Endodermal cell (in vitro differentiated cells): ENCODE results near the gene ZDHHC7. TPM values are rescaled to one million over a fixed set of nuclear protein-coding genes. Genes with fewer than 3 reads are reported as not detected.

Source experiments
- DNase-seq: peaks from one replicate; pipeline ENCODE4 v3.0.0-alpha.2; 2017
- H3K27ac ChIP-seq: 2 replicates; pipeline ENCODE4 v1.5.1; 2013; ENCODE audit warnings: mild to moderate bottlenecking, low read depth, low read length, moderate library complexity
- H3K27me3 ChIP-seq: 2 replicates; pipeline ENCODE4 v1.6.1; 2013; ENCODE audit warnings: mild to moderate bottlenecking, low read length, moderate library complexity; ENCODE audit not compliant: insufficient read depth, control insufficient read depth, poor library complexity, severe bottlenecking
- H3K36me3 ChIP-seq: 2 replicates; pipeline ENCODE4 v1.7.0; 2013; ENCODE audit warnings: mild to moderate bottlenecking, low read length, moderate library complexity; ENCODE audit not compliant: control insufficient read depth, insufficient read depth
- H3K4me1 ChIP-seq: one replicate; pipeline ENCODE4 v1.7.0; 2013; ENCODE audit warnings: low read length; ENCODE audit not compliant: control insufficient read depth, insufficient read depth
- H3K4me3 ChIP-seq: 2 replicates; pipeline ENCODE4 v1.5.1; 2013; ENCODE audit warnings: mild to moderate bottlenecking, low read length, moderate library complexity
- H3K9ac ChIP-seq: 2 replicates; pipeline ENCODE4 v1.6.1; 2013; ENCODE audit warnings: mild to moderate bottlenecking, low read length, moderate library complexity; ENCODE audit not compliant: poor library complexity, severe bottlenecking; ENCODE audit errors: extremely low read depth
- H3K9me3 ChIP-seq: 2 replicates; pipeline ENCODE4 v1.6.1; 2013; ENCODE audit warnings: mild to moderate bottlenecking, low read length, moderate library complexity; ENCODE audit not compliant: control insufficient read depth
- H3K27ac Mint-ChIP-seq: 2 replicates; pipeline ENCODE4 v1.8.0; 2020; ENCODE audit warnings: mixed read lengths
- H3K27me3 Mint-ChIP-seq: 2 replicates; pipeline ENCODE4 v1.8.0; 2021; ENCODE audit warnings: mild to moderate bottlenecking, mixed read lengths; ENCODE audit not compliant: insufficient read depth
- H3K36me3 Mint-ChIP-seq: 2 replicates; pipeline ENCODE4 v1.8.0; 2020; ENCODE audit warnings: low read depth, mixed read lengths
- H3K4me1 Mint-ChIP-seq: 2 replicates; pipeline ENCODE4 v1.8.0; 2020; ENCODE audit warnings: mixed read lengths
- H3K4me3 Mint-ChIP-seq: 2 replicates; pipeline ENCODE4 v1.8.0; 2020; ENCODE audit warnings: mild to moderate bottlenecking, moderate library complexity, mixed read lengths
- H3K9me3 Mint-ChIP-seq: 2 replicates; pipeline ENCODE4 v1.8.0; 2020; ENCODE audit warnings: mild to moderate bottlenecking, mixed read lengths
- CTCF ChIP-seq: fragments of 200-600 bp; sonication (generic); conservative IDR thresholded peaks from 2 replicates; pipeline ENCODE4 v1.5.0; 2021; ENCODE audit warnings: antibody characterized with exemption, mild to moderate bottlenecking
- WGBS, 2 experiments: methylation state at CpG; one replicate each; pipeline versions ENCODE4 v1.1.5 to v1.1.7; 2013; ENCODE audit warnings: missing lambda C conversion rate in 2 of 2, mixed read lengths in 1 of 2; ENCODE audit not compliant: insufficient coverage in 1 of 2, insufficient read length in 1 of 2; 5-methylcytosine and 5-hydroxymethylcytosine counted together
- total RNA-seq, 2 donors: library from RNA; stranded (reverse); fragmentation: NEBNext Ultra II Directional in 1 of 2; extraction: Animal tissue kit (Norgen Biotek cat#: 25700) in 1 of 2; gene quantifications; 2 replicates in 1 of 2; 3 replicates in 1 of 2; pipeline ENCODE4 v1.2.1, GENCODE V29; 2021

Gene ZDHHC7
- total RNA-seq, 2 donors from 2014 or later, result 58.7 to 61.8 TPM

DNA sequence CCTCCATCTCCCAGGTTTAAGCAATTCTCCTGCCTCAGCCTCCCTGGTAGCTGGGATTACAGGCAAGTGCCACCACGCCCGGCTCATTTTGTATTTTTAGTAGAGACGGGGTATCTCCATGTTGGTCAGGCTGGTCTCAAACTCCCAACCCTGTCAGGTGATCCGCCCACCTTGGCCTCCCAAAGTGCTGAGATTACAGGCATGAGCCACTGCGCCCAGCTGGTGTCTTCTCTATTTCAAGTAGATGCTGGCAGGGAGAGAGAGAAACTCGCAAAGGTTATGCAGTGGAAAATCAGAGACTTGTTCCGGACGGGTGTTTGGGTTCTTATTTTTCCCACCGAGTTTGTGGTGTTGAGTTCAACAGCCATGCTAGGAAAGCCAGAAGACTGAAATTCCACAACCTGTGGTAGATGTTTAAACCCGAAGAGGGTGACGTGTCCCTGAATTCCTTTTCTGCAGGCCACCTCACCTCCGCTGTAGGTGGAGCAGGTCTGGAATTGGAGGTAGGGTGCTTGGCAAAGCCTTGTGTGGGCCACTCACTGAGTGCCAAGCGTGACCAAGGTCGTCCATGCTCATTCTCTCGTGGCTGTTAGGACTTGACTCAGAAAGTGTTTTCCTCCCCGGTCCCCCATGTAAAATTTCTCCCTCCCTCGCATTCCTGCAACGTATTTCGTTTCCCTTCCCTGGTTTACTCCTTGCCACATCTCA lies 7.3 kb upstream of the ZDHHC7 start:
- Histone ChIP-seq H3K27me3 (no peaks in the 10 kb centered on the region), H3K4me3 (no peak overlapping the region), H3K27ac (no peak overlapping the region), H3K36me3 (no peaks in the 10 kb centered on the region), H3K9ac (no peak overlapping the region), H3K4me1 (peaks cover 4% of the 10 kb centered on the region), H3K9me3 (no peaks in the 10 kb centered on the region)
- Mint-ChIP-seq H3K4me1 (peaks cover 14% of the 10 kb centered on the region), H3K9me3 (no peaks in the 10 kb centered on the region), H3K27ac (no peak overlapping the region), H3K36me3 (no peaks in the 10 kb centered on the region), H3K4me3 (no peak overlapping the region), H3K27me3 (peaks cover 8% of the 10 kb centered on the region)
- 87 to 91% methylated on average over 14 to 19 of the region's 19 CpGs for WGBS, 2 experiments
- no peak for DNase-seq
- no peak for TF ChIP-seq CTCF

DNA sequence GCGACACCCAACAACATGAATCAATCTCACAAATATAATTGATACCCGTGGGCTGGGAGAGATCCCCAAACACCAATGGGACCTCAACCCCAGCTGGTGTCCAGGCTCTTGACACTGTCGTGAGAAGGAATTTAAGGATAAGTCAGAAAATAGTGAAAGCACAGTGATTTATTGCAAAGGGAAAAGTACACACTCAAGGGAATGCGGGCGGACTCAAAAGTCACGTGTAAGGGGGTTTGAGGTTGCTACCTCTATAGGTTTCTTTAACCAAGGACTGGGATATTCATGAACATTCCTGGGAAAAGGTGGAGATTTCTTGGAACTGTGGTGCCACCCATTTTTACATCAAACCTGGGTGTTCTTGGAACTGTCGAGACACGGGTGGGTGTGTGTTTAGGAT lies 6.3 kb upstream of the ZDHHC7 start:
- no peaks in the 10 kb centered on the region for H3K27me3 ChIP-seq
- H3K36me3 ChIP-seq, result no peaks in the 10 kb centered on the region
- Mint-ChIP-seq H3K27me3 (peaks cover 8% of the 10 kb centered on the region), H3K4me1 (peaks cover 14% of the 10 kb centered on the region), H3K4me3 (no peak overlapping the region), H3K27ac (no peak overlapping the region), H3K36me3 (no peaks in the 10 kb centered on the region), H3K9me3 (no peaks in the 10 kb centered on the region)
- no peak for DNase-seq
- no peak overlapping the region for H3K4me3 ChIP-seq
- no peaks in the 10 kb centered on the region for H3K9me3 ChIP-seq
- no peak overlapping the region for H3K9ac ChIP-seq
- H3K27ac ChIP-seq, result no peak overlapping the region
- no peak for TF ChIP-seq CTCF
- peaks cover 4% of the 10 kb centered on the region for H3K4me1 ChIP-seq
- WGBS, 2 experiments, result 77 to 86% methylated on average over 6 to 8 of the region's 8 CpGs

DNA sequence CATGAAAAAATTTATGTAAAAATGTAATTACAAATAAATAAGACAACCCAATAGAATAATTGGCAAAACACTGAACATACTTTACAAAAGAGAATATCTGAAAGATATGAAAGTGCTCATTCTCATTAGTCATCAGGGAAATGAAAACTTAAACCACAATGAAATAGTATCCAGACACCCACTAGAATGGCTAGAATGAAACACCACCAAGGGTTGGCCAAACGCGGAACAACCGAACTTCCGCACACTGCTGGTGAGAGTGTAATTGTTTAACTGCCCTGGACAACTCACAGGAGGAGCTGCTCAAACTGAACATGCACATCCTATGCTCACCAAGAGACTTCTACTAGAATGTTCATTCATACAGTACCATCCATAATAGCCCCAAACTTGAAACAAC lies 5.8 kb upstream of the ZDHHC7 start:
- Histone ChIP-seq H3K36me3 (no peaks in the 10 kb centered on the region), H3K27me3 (no peaks in the 10 kb centered on the region), H3K9ac (no peak overlapping the region), H3K4me1 (peaks cover 4% of the 10 kb centered on the region), H3K9me3 (no peaks in the 10 kb centered on the region), H3K27ac (no peak overlapping the region), H3K4me3 (no peak overlapping the region)
- Mint-ChIP-seq H3K4me1 (peaks cover 14% of the 10 kb centered on the region), H3K27me3 (peaks cover 8% of the 10 kb centered on the region), H3K36me3 (no peaks in the 10 kb centered on the region), H3K27ac (no peak overlapping the region), H3K9me3 (no peaks in the 10 kb centered on the region), H3K4me3 (no peak overlapping the region)
- DNase-seq, result no peak
- 97 to 100% methylated on average over 4 of the region's 4 CpGs for WGBS, 2 experiments
- no peak for TF ChIP-seq CTCF
